IgD-negative memory B cell (primary cell): Measurements from ENCODE around the gene C22orf31. TPM values are rescaled to one million over a fixed set of nuclear protein-coding genes. Genes with fewer than 3 reads are reported as not detected.

ENCODE experiments used
- H3K27ac Mint-ChIP-seq, 3 donors: one replicate each; pipeline ENCODE4 v1.8.0; 2020 to 2022; ENCODE audit warnings: mild to moderate bottlenecking in 3 of 3, mixed read lengths in 3 of 3, moderate library complexity in 1 of 3
- H3K27me3 Mint-ChIP-seq: one replicate; pipeline ENCODE4 v1.8.0; 2021; ENCODE audit warnings: mixed read lengths
- H3K36me3 Mint-ChIP-seq: one replicate; pipeline ENCODE4 v1.8.0; 2020; ENCODE audit warnings: mild to moderate bottlenecking, mixed read lengths
- H3K4me1 Mint-ChIP-seq, 3 donors: one replicate each; pipeline ENCODE4 v1.8.0; 2020 to 2022; ENCODE audit warnings: mixed read lengths in 3 of 3, mild to moderate bottlenecking in 1 of 3
- H3K4me3 Mint-ChIP-seq, 4 donors: one replicate each; pipeline ENCODE4 v1.8.0; 2020 to 2022; ENCODE audit warnings: mild to moderate bottlenecking in 4 of 4, mixed read lengths in 4 of 4, moderate library complexity in 3 of 4
- H3K9me3 Mint-ChIP-seq, 3 donors: one replicate each; pipeline ENCODE4 v1.8.0; 2020 to 2021; ENCODE audit warnings: mixed read lengths in 3 of 3, mild to moderate bottlenecking in 1 of 3
- polyA plus RNA-seq: library from polyadenylated mRNA; unstranded; fragments of 300-500 nt; fragmentation: Illumina TruSeq; gene quantifications from one replicate; pipeline ENCODE4 v1.2.3, GENCODE V29; 2021

The C22orf31 gene
- polyA plus RNA-seq, result not detected

DNA sequence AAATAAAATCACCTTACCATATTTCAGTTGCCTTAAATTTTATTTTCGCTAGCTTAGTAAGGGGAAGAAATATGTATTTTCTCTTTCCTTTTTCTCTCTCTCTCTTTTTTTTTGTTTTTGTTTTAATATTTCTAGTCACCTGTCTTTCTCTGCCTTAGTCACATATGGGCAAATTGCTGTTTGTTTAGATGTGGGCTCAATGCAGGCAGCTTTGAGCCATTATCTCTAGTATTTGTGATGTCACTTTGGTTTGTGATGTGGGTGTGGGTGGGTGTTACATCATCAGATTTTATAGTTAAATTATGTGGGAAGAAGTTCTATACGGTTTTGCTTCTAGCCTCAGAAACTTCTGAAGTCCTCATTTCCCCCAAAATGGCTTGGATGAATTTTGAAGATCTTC lies at the start of gene C22orf31:
TSS of gene C22orf31 (minus strand) at position 59 of the 400 bp plus-strand sequence. CDS start at position 20, 39 bp downstream.
- H3K27ac Mint-ChIP-seq, result no peak within 1 kb of the TSS
- peaks cover 0 to 10% (median 3%) of the 10 kb centered on the region in 3 donors for H3K4me1 Mint-ChIP-seq
- H3K9me3 Mint-ChIP-seq, result no peaks in the 10 kb centered on the region
- H3K4me3 Mint-ChIP-seq, result no peak within 1 kb of the TSS
- no peaks in the 10 kb centered on the region for H3K36me3 Mint-ChIP-seq
- H3K27me3 Mint-ChIP-seq, result peaks cover 19% of the 10 kb centered on the region

DNA sequence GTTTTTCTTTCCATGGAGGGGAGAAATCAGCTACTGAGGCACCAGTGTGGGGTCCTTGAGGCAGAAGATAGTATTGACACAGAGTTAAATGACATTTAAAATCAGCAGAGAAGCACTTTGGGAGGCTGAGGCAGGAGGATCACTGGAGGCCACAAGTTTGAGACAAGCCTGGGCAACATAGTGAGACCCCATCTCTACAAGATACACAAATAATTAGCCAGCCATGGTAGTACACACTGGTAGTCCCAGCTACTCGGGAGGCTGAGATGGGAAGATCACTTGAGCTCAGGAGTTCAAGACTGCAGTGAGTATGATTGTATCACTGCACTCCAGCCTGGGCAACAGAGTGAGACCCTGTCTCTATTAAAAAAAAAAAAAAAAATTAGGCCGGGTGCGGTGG lies 49.3 kb upstream of the C22orf31 start:
- no peak overlapping the region for H3K27ac Mint-ChIP-seq

DNA sequence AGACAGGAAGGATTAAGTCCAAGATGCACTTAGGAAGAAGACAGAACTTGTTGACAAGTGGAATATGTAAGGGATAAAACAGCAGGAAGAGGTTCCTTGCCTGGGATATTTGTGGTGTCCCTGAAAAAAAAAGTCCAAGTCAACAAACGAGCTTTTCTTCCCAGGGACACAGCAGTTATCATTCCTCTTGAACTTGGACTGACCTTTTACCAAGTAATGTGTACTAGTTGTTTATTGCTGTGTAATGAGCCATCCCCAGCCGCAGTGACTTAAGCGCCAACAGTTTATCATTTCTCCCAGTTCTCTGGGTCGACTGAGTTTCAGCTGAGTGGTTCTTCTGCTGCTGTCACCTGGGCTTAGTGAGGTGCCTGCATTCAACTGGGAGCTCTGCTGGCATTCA lies 48.2 kb upstream of the C22orf31 start:
- Mint-ChIP-seq H3K9me3 (peaks cover 0 to 2% (median 0%) of the 10 kb centered on the region in 3 donors), H3K27ac (no peak overlapping the region), H3K4me1 (no peaks in the 10 kb centered on the region), H3K36me3 (no peaks in the 10 kb centered on the region), H3K4me3 (no peak overlapping the region), H3K27me3 (peaks cover 21% of the 10 kb centered on the region)

More for the DNA sequence above, 49.3 kb upstream of the C22orf31 start:
- Mint-ChIP-seq H3K36me3 (no peaks in the 10 kb centered on the region), H3K4me3 (no peak overlapping the region), H3K9me3 (peaks cover 0 to 2% (median 0%) of the 10 kb centered on the region in 3 donors), H3K27me3 (peaks cover 23% of the 10 kb centered on the region), H3K4me1 (peaks cover 0 to 1% (median 0%) of the 10 kb centered on the region in 3 donors)

DNA sequence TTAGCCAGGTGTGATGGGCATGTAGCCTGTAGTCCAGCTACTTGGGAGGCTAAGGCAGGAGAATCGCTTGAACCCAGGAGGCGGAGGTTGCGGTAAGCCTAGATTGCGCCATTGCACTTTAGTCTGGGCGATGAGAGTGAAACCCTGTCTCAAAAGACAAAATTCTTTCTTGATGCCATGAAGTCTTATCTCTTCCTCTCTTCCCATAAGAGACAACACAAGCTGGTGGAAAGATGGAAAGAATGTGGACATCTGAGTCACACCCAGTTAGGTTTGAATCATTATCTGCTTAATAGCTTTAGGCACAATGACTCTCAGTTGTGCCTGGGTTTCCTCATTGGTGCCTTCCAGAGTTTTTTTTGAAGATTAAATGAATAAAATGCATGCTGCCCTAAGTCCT lies 46.5 kb upstream of the C22orf31 start:
- peaks cover 15% of the 10 kb centered on the region for H3K27me3 Mint-ChIP-seq
- H3K36me3 Mint-ChIP-seq, result no peaks in the 10 kb centered on the region
- H3K4me1 Mint-ChIP-seq, result no peaks in the 10 kb centered on the region
- no peak overlapping the region for H3K4me3 Mint-ChIP-seq
- H3K9me3 Mint-ChIP-seq, result peaks cover 0 to 2% (median 0%) of the 10 kb centered on the region in 3 donors
- no peak overlapping the region for H3K27ac Mint-ChIP-seq

DNA sequence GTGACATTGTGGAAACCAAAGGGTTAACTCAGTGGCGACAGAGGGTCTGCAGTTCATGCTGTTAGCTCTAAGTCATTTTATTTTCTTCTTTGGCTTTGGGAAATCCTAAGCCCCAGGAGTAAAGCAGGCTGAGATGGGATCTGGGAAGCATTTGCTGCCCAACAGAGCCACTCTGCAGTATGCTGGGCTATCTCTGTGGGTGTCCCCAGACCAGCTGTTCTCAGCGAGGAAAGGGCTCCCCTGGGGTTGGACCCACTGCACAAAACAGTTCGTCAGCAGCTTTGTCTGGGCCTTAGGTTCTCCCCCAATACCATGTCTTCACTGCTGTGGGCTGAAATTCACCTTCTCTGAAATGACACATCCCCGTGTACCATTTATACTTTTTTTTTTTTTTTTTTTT lies 45.2 kb upstream of the C22orf31 start:
- Mint-ChIP-seq H3K4me3 (no peak overlapping the region), H3K27ac (no peak overlapping the region), H3K4me1 (no peaks in the 10 kb centered on the region), H3K27me3 (peaks cover 15% of the 10 kb centered on the region), H3K9me3 (peaks cover 0 to 2% (median 0%) of the 10 kb centered on the region in 3 donors), H3K36me3 (no peaks in the 10 kb centered on the region)

DNA sequence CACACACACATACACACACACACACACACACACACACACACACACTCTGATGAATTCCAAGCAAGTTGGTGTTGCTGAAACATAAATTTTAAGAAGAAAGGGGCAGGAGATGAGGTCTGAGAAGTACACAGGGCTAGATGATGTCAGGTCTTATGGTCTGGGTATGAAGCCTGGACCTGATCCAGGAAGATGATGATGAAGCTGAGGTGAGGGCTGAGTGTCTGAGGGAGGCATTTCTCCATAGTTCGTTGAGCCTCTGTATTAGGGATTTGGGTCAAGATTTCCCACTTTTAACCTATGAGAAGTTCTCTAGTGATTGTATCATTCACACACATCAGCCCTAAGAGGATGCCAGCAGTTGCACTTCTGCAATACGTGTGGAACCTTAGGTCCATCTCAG lies 43.8 kb upstream of the C22orf31 start:
- Mint-ChIP-seq H3K36me3 (no peaks in the 10 kb centered on the region), H3K27me3 (peaks cover 14% of the 10 kb centered on the region), H3K9me3 (no peaks in the 10 kb centered on the region), H3K4me3 (no peak overlapping the region), H3K27ac (peak overlapping the region in 1 of 3 donors; percentile 47), H3K4me1 (no peaks in the 10 kb centered on the region)

DNA sequence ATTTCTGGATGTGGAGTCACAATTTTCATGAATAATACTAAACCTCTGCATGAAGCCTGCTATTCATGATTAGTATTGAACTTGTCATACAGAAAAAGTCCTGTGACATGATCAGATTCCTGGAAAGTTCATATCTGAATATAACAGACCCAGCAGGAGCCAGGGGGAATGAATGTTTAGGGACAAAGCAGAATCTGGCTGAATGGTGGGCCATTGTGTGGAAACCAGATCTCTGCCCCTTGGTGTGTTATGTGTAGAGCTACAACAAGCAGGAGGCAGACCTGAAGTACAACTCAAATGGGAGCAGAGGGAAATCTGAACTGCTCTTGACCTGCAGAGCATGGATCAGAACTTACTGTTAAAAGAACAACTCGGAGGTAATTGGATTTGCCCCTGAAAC lies 41.5 kb upstream of the C22orf31 start:
- Mint-ChIP-seq H3K4me1 (no peaks in the 10 kb centered on the region), H3K27ac (no peak overlapping the region), H3K36me3 (no peaks in the 10 kb centered on the region), H3K4me3 (no peak overlapping the region), H3K27me3 (peaks cover 3% of the 10 kb centered on the region), H3K9me3 (no peaks in the 10 kb centered on the region)

DNA sequence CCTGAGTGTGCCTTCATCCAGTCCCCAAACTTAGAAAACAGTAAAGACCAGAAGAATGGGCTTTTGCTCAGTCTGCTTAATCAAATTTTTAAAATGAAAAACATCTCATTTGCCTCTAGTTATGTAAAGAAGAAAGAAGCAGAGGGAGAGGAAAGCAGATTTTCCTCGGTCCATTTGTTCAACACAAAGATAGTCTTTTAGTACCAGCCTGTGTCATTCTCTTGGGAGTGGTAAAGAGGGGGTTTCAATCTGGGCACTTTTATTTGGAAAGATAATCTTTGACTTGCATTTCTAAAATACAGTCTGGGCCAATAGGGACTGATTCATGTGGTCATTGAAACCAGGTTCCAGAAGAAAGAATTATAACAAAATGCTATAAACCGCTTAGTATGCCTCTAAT lies 40.7 kb upstream of the C22orf31 start:
- Mint-ChIP-seq H3K27ac (no peak overlapping the region), H3K27me3 (peaks cover 3% of the 10 kb centered on the region), H3K4me3 (no peak overlapping the region), H3K4me1 (no peaks in the 10 kb centered on the region), H3K36me3 (no peaks in the 10 kb centered on the region), H3K9me3 (no peaks in the 10 kb centered on the region)

DNA sequence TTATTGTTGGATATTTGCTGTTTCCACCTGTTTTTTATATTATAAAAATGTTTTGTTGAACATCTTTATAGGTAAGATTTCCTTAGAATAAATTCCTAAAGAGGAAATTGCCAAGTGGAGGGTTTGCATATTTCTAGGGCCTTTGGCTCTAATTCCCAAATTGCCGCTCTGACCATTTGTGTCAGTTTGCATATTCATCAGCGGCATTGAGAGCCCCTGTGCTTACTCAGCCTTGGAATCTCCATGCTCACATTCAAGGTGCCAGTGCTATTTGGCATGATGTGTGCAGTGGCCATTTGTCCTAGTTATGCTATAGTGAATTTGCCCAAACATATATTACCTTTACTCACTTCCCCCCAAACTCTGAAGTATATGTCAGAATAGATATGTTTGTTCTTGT lies 36.7 kb upstream of the C22orf31 start:
- no peaks in the 10 kb centered on the region for H3K36me3 Mint-ChIP-seq
- no peak overlapping the region for H3K27ac Mint-ChIP-seq
- no peaks in the 10 kb centered on the region for H3K4me1 Mint-ChIP-seq
- H3K9me3 Mint-ChIP-seq, result peaks cover 0 to 2% (median 0%) of the 10 kb centered on the region in 3 donors
- no peak overlapping the region for H3K4me3 Mint-ChIP-seq
- H3K27me3 Mint-ChIP-seq, result no peaks in the 10 kb centered on the region

DNA sequence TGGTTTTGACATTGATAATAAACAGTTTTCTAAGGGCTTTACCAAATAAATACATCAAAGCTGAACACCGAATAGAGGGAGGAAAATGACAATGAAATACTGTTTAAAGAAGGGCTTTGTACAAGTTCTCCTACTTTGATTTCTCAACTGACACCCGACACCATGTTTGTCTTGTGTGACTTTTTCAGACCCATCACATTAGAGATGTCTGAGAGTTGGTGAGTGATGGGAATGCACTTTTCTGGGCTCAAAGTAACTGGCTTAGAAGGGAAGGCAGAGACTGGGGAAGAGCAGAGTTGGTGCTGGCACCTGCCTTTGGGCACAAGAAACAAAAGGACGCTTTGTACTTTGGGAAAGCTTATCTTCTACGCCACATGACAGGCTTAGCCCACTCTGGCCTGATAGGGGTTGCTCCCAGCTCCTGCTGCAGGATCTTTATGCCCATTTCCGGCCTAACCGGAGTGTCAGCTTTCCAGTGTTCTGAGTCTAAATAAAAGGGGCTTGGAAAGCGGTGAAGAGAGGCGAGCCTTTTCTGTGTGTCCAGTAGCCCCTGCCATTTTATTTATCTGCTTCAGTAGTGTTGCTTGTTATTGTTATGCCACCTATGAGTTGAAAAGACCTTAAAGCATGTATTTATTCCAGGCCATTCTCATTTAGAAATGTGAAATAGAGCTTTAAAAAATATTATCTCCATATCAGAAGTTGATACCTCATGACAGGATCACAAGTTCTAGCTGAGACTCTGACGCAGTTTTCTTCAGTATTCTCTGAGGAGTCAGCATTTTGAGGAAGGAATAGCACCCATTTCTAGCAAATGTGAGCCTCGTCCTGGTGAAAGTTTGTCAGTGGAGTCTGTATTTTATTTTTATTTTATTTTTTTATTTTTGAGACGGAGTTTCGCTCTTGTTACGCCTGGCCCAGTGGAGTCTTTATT lies 35.4 kb upstream of the C22orf31 start:
- H3K4me1 Mint-ChIP-seq, result no peaks in the 10 kb centered on the region
- H3K27ac Mint-ChIP-seq, result no peak overlapping the region
- H3K27me3 Mint-ChIP-seq, result no peaks in the 10 kb centered on the region
- peaks cover 0 to 2% (median 0%) of the 10 kb centered on the region in 3 donors for H3K9me3 Mint-ChIP-seq
- H3K36me3 Mint-ChIP-seq, result no peaks in the 10 kb centered on the region
- no peak overlapping the region for H3K4me3 Mint-ChIP-seq

DNA sequence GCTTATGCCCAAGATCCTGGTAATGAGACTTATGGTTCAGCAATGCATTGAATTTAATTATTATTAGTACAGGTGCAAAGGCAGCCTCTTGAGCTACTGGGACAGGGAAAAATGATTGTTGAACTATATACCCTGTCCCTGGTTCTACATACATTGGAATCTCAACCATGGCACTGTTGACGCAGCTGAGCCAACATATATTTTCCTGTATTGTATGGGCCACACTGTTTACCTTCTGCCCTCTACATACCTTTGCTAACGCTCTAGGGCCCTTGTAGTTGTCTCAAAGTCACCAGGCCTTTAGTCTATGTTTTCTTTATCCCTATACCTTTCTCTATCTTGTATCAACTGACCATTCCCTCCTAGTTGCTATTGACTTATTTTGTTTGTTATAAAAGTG lies 33.8 kb upstream of the C22orf31 start:
- no peak overlapping the region for H3K27ac Mint-ChIP-seq
- no peaks in the 10 kb centered on the region for H3K36me3 Mint-ChIP-seq
- H3K9me3 Mint-ChIP-seq, result peaks cover 0 to 2% (median 0%) of the 10 kb centered on the region in 3 donors
- no peak overlapping the region for H3K4me3 Mint-ChIP-seq
- peaks cover 0 to 3% (median 0%) of the 10 kb centered on the region in 3 donors for H3K4me1 Mint-ChIP-seq
- H3K27me3 Mint-ChIP-seq, result no peaks in the 10 kb centered on the region

DNA sequence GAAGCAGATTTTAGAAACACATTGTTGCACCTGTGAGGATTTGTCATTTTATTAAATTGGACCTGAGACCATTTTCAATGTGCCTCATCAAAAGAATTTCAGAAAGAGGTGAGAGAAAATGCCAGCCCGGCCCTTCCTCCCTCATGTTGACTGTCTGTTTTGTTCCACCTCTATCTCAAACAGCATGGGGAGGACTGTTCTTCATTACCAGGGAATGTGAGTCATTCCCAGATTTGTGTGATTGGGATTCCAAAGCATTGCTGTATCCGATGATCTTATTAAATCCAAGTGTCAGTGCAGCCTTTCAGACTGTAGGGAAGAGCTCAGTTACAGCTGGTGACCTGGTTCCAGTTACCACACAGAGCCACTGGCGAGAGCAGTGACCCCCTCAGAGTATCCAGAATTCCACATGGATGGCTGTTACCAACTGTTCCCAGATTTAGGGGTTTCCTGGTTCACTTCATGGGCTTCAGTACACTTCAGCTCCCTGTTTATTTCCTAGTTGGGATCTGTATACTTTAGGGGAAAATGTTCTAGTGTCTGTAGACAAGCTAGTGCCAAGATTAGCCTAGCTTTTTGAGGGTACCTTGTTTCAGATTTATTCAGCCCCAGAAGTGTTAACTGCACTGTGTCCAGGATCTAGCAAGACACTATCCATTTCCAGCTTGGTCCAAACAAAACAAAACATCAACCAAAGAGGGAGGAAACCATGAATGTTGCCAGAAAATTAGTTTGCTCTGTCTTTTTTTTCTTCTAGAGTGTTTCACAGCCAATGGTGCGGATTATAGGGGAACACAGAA lies 32.1 kb upstream of the C22orf31 start:
- H3K36me3 Mint-ChIP-seq, result no peaks in the 10 kb centered on the region
- H3K27me3 Mint-ChIP-seq, result peaks cover 7% of the 10 kb centered on the region
- no peak overlapping the region for H3K27ac Mint-ChIP-seq
- H3K4me3 Mint-ChIP-seq, result no peak overlapping the region
- peaks cover 0 to 2% (median 0%) of the 10 kb centered on the region in 3 donors for H3K9me3 Mint-ChIP-seq
- peaks cover 0 to 3% (median 0%) of the 10 kb centered on the region in 3 donors for H3K4me1 Mint-ChIP-seq

DNA sequence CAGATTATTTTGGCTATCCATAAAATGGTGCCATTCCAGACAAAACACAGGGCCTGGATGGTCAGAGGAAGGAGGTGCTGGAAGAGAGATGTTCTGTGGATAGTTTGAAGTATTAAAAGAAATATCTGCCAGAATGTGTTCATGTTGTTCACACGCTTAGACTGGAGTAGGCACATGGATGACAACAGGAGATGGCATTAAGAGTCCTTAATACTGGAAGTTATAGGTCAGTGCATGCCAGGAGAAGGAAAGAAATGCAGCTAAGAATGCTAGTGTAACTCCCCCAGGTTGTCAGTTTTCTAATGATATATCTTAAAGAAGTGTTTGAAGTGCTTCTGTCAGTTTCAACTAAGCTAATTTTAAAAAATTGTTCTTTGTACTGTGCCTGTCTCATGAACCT lies 31.4 kb upstream of the C22orf31 start:
- H3K27ac Mint-ChIP-seq, result no peak overlapping the region
- H3K4me3 Mint-ChIP-seq, result no peak overlapping the region
- H3K4me1 Mint-ChIP-seq, result peaks cover 0 to 3% (median 0%) of the 10 kb centered on the region in 3 donors
- peaks cover 0 to 2% (median 0%) of the 10 kb centered on the region in 3 donors for H3K9me3 Mint-ChIP-seq
- H3K36me3 Mint-ChIP-seq, result no peaks in the 10 kb centered on the region
- peaks cover 8% of the 10 kb centered on the region for H3K27me3 Mint-ChIP-seq

DNA sequence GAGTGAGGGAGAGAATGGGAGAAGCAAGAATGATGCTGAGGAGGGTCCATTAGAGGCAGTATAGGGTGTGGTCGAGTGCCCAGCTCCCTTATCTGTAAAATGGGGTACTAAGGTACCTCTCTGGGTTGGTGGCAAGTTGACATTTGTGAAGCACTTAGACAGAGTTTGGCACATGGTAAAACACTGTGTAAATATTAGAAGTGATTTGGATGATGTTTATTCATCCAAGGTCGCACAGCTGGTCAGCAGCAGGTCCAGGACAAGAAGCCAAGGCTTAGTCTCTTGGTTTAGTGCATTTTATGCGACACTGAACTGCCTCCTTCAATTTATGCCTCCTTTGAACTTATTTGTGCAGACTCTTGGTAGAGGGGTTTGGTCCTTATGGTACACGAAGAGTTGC lies 30.6 kb upstream of the C22orf31 start:
- Mint-ChIP-seq H3K27me3 (peaks cover 9% of the 10 kb centered on the region), H3K27ac (no peak overlapping the region), H3K9me3 (peaks cover 0 to 2% (median 0%) of the 10 kb centered on the region in 3 donors), H3K4me3 (no peak overlapping the region), H3K36me3 (no peaks in the 10 kb centered on the region), H3K4me1 (peaks cover 0 to 3% (median 0%) of the 10 kb centered on the region in 3 donors)

DNA sequence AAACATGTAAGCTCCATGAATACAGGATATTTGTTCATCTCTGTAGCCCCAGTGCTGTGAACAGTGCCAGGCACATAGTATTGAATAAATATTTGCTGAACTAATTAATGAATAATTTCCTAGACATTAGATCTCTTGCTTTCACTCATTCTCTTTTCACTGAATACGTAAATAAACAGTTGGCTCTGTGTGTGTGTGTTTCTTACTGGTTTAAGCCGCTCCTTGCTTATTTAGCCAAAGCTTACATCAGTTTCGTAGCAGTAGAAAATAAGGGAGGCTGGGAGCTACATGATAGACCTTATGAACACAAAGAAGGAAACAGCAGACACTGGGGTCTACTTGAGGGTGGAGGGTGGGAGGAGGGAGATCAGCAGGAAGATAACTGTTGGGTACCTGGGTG lies 28.4 kb upstream of the C22orf31 start:
- H3K9me3 Mint-ChIP-seq, result peaks cover 0 to 2% (median 0%) of the 10 kb centered on the region in 3 donors
- H3K4me3 Mint-ChIP-seq, result no peak overlapping the region
- H3K36me3 Mint-ChIP-seq, result no peaks in the 10 kb centered on the region
- no peak overlapping the region for H3K27ac Mint-ChIP-seq
- H3K4me1 Mint-ChIP-seq, result peaks cover 0 to 3% (median 0%) of the 10 kb centered on the region in 3 donors
- H3K27me3 Mint-ChIP-seq, result peaks cover 9% of the 10 kb centered on the region
